ENCODE measurements around the gene FHOD1. TPM values are rescaled to one million over a fixed set of nuclear protein-coding genes. Genes with fewer than 3 reads are reported as not detected.

FHOD1 gene
- total and polyA plus RNA-seq, 10 of the 15 experiments (the other 5 are each of a cell fraction or from before 2014, with no cell fraction given): 8.9 to 65.7 (median 18.1) TPM

- TF ChIP-seq FOXK2 (IDR thresholded peaks at IDR 0.05) (no peak), SUZ12 (IDR thresholded peaks at IDR 0.05; ENCODE audit: unreplicated experiment) (no peak), CHD1 (IDR thresholded peaks at IDR 0.05; ENCODE audit: low read depth, low read length) (no peak), CBFB (IDR thresholded peaks at IDR 0.05; ENCODE audit: low read depth) (peak; percentile 93), KDM1A (IDR thresholded peaks at IDR 0.05; ENCODE audit: borderline replicate concordance) (no peak), ZBTB11 (CRISPR knock-in tag; IDR thresholded peaks at IDR 0.05) (no peak), FOS (IDR thresholded peaks at IDR 0.05; ENCODE audit: borderline replicate concordance, extremely low read depth, insufficient read length) (no peak), SKIL (IDR thresholded peaks at IDR 0.05; ENCODE audit: low read depth, poor library complexity, severe bottlenecking) (no peak), SIX5 (IDR thresholded peaks at IDR 0.05; ENCODE audit: low read depth, low read length, severe bottlenecking) (peak; percentile 33), YY1 (IDR thresholded peaks at IDR 0.05; ENCODE audit: low read depth, low read length) (peak; percentile 90), CHD2 (IDR thresholded peaks at IDR 0.05; ENCODE audit: borderline replicate concordance, low read depth, low read length) (peak; percentile 54; the same call in 1 of the 2 replicates), NR2C1 (IDR thresholded peaks at IDR 0.05) (peak; percentile 77), ZZZ3 (IDR thresholded peaks at IDR 0.05; ENCODE audit: control insufficient read depth, insufficient read length, low read depth) (no peak), E4F1 (IDR thresholded peaks at IDR 0.05; ENCODE audit: borderline replicate concordance, partially characterized antibody) (peak; percentile 76), ASH2L (IDR thresholded peaks at IDR 0.05; ENCODE audit: borderline replicate concordance, low read depth) (no peak), ATF3 (IDR thresholded peaks at IDR 0.05; ENCODE audit: borderline replicate concordance, extremely low read depth, low read depth, low read length) (no peak), HCFC1 (IDR thresholded peaks at IDR 0.05; ENCODE audit: low read length) (peak; percentile 68), NFIC (IDR thresholded peaks at IDR 0.05; ENCODE audit: low read depth, low read length) (no peak), CBX3 (IDR thresholded peaks at IDR 0.05; ENCODE audit: borderline replicate concordance, low read depth) (no peak), ZNF207 (IDR thresholded peaks at IDR 0.05; ENCODE audit: borderline replicate concordance) (peak; percentile 78; the same call in 1 of the 2 replicates), MXI1 (IDR thresholded peaks at IDR 0.05; ENCODE audit: low read depth, low read length) (peak; percentile 73), TAF1 (IDR thresholded peaks at IDR 0.05; ENCODE audit: borderline replicate concordance, low read depth, low read length) (peak; percentile 60; the same call in 1 of the 2 replicates), MEF2A (IDR thresholded peaks at IDR 0.05; ENCODE audit: insufficient read depth, low read depth, low read length) (no peak)
Measured at GRCh38 chr16:67191995-67192681, 55.1 kb downstream of the FHOD1 start, which contains the start of gene E2F4 (continued).

Measured in GM12878 (cell line).